ENCODE data around the gene EXOC3L4. TPM values are rescaled to one million over a fixed set of nuclear protein-coding genes. Genes with fewer than 3 reads are reported as not detected.

Gene EXOC3L4
- polyA plus RNA-seq, 2 of the 4 experiments (the other 2 are of a cell fraction) = 1.5 to 4.3 TPM

- Histone ChIP-seq H3K4me2 (peak overlapping the region; percentile 94), H3K4me3 (peak overlapping the region; percentile 83), H3K27ac (peak overlapping the region; percentile 96 to 98), H3K9me3 (no peaks in the 10 kb centered on the region), H3K4me1 (peaks cover 71% of the 10 kb centered on the region)
- ATAC-seq (peak; percentile 6 to 39; a peak in 3 of 6 replicates), DNase-seq (ENCODE audit: low read depth in 1 of 2, low spot score in 1 of 2) (peak in 1 of 2 experiments; percentile 70), FAIRE-seq (no peak)
- CTCF ChIA-PET = interaction anchor here (0.6 to 24.1 kb wide), 20 partner anchors 8 to 282 kb away, joined by 3 to 544 read pairs (median 5); partner anchors contain the start of gene EIF5
- TF ChIP-seq CTCF (IDR thresholded peaks at IDR 0.05) (peak; percentile 58), E2F6 (IDR thresholded peaks at IDR 0.05; ENCODE audit: borderline replicate concordance, low read depth) (no peak), ATOH8 (CRISPR knock-in tag; IDR thresholded peaks at IDR 0.05; ENCODE audit: low read depth) (no peak), PBX3 (IDR thresholded peaks at IDR 0.05) (no peak), CBX8 (IDR thresholded peaks at IDR 0.05) (no peak), RAD21 (conservative IDR thresholded peaks at IDR 0.05 in 1 of 2, IDR thresholded peaks at IDR 0.05 in 1 of 2) (peak; percentile 54 to 55; a peak in 4 of 5 replicates), SMC3 (IDR thresholded peaks at IDR 0.05) (0 out of 3 replicates have a peak, but pooled peaks have one; percentile 38), TFCP2L1 (CRISPR knock-in tag; IDR thresholded peaks at IDR 0.05) (peak; percentile 46; the same call in 1 of the 2 replicates)
- 16% methylated on average over 23 of the region's 48 CpGs for WGBS (ENCODE audit: missing lambda C conversion rate)
- POLR2A ChIA-PET = interaction anchor here (1.4 to 1.8 kb wide), 2 partner anchors 14 to 19 kb away, joined by 8 to 11 read pairs; no protein-coding TSS in a partner anchor
Measured at GRCh38 chr14:103123634-103124500, 29.3 kb downstream of the EXOC3L4 start.

- DNase-seq (ENCODE audit: low read depth in 1 of 2, low spot score in 1 of 2) (no peak), FAIRE-seq (no peak), ATAC-seq (no peak)
- Histone ChIP-seq H3K4me1 (peaks cover 75% of the 10 kb centered on the region), H3K27ac (peak overlapping the region; percentile 96 to 98), H3K9me3 (no peaks in the 10 kb centered on the region), H3K4me3 (peak overlapping the region; percentile 83), H3K4me2 (peak overlapping the region; percentile 94)
- WGBS (ENCODE audit: missing lambda C conversion rate) = 0% methylated on average over 2 of the region's 5 CpGs
- TF ChIP-seq GATA3 (IDR thresholded peaks at IDR 0.05; ENCODE audit: borderline replicate concordance) (no peak), RAD21 (conservative IDR thresholded peaks at IDR 0.05 in 1 of 2, IDR thresholded peaks at IDR 0.05 in 1 of 2) (no peak), POLR2A (IDR thresholded peaks at IDR 0.05; ENCODE audit: low read length) (0 out of 2 replicates have a peak, but pooled peaks have one; percentile 23), HOXA7 (CRISPR knock-in tag; IDR thresholded peaks at IDR 0.05) (no peak), ATOH8 (CRISPR knock-in tag; IDR thresholded peaks at IDR 0.05; ENCODE audit: low read depth) (no peak), HOXB13 (CRISPR knock-in tag; IDR thresholded peaks at IDR 0.05; ENCODE audit: low read depth) (no peak), RARB (CRISPR knock-in tag; IDR thresholded peaks at IDR 0.05) (no peak)
- ChIA-PET CTCF (interaction anchor here (0.6 to 24.1 kb wide), 19 partner anchors 9 to 281 kb away, joined by 3 to 544 read pairs (median 5); partner anchors contain the start of gene EIF5), POLR2A (interaction anchor here (1.8 kb wide), 1 partner anchor 20 kb away, joined by 8 read pairs; no protein-coding TSS in a partner anchor)
Measured at GRCh38 chr14:103124501-103125001, 30.0 kb downstream of the EXOC3L4 start.
